GM12878 (cell line): Measurements from ENCODE around the gene OR4E1. TPM values are rescaled to one million over a fixed set of nuclear protein-coding genes. Genes with fewer than 3 reads are reported as not detected.

Experiments
- ATAC-seq: fragments of 200-7000 bp; cut with Tn5 transposase; 3 replicates; pipeline ENCODE4 v1.9.1; 2020; ENCODE audit warnings: mild to moderate bottlenecking, moderate library complexity
- BruUV-seq: library from RNA; stranded (reverse); fragments of 400-500 nt; replicated peaks from 2 replicates; lab custom pipeline; 2021; lab: Mats Ljungman, UMichigan
- CTCF ChIA-PET: fragments of 300-600 bp; sonication (Branson Sonifier 250); formaldehyde crosslinking; extraction: SDS; loops from one replicate; lab custom pipeline; 2021; ENCODE audit warnings: inconsistent platforms; lab: Yijun Ruan, JAX
- POLR2A ChIA-PET: fragments of 350-600 bp; formaldehyde crosslinking; extraction: SDS; loops from one replicate; lab custom pipeline; 2021; ENCODE audit warnings: inconsistent platforms; lab: Charles Lee
- RAD21 ChIA-PET: fragments of 300-600 bp; sonication (Branson Sonifier 250); formaldehyde crosslinking; loops from one replicate; lab custom pipeline; 2023; ENCODE audit warnings: antibody characterized with exemption; ENCODE audit not compliant: unreplicated experiment; lab: Charles Lee
- SMC1A ChIA-PET: fragments of 300-600 bp; sonication (Branson Sonifier 250); formaldehyde crosslinking; loops from one replicate; lab custom pipeline; 2023; ENCODE audit not compliant: unreplicated experiment, uncharacterized antibody; lab: Charles Lee
- DNase-seq: peaks from one replicate; pipeline ENCODE4 v3.0.0-alpha.2; 2011; ENCODE audit warnings: low read depth, low spot score
- FAIRE-seq: peaks from 3 replicates; lab custom pipeline; 2011; peaks lifted over from hg19 to GRCh38; lab: Jason Lieb, UNC
- H2AFZ ChIP-seq: 2 replicates; pipeline ENCODE4 v1.6.0; 2011; ENCODE audit warnings: low read depth, low read length, control low read depth; ENCODE audit not compliant: control insufficient read depth
- H3K27ac ChIP-seq: 2 replicates; pipeline ENCODE4 v1.5.1; 2011; ENCODE audit warnings: control low read depth; ENCODE audit not compliant: control insufficient read depth, insufficient read depth
- H3K27me3 ChIP-seq, 2 experiments: replicated peaks in 1 of 2; 2 replicates each; pipeline versions ENCODE4 v1.6.0 to v1.6.1; 2011; ENCODE audit warnings: low read length in 1 of 2; ENCODE audit not compliant: control insufficient read depth in 2 of 2, insufficient read depth in 2 of 2
- H3K36me3 ChIP-seq, 2 experiments: 2 replicates each; pipeline ENCODE4 v1.5.1; 2011; ENCODE audit warnings: low read length in 1 of 2; ENCODE audit not compliant: control insufficient read depth in 2 of 2, insufficient read depth in 2 of 2
- H3K4me1 ChIP-seq: 2 replicates; pipeline ENCODE4 v1.6.1; 2011; ENCODE audit warnings: mild to moderate bottlenecking, low read length, moderate library complexity, mixed read lengths; ENCODE audit not compliant: control insufficient read depth, insufficient read depth
- H3K4me2 ChIP-seq: 2 replicates; pipeline ENCODE4 v1.6.0; 2011; ENCODE audit warnings: control low read depth; ENCODE audit not compliant: control insufficient read depth, insufficient read depth
- H3K4me3 ChIP-seq: fragments of 200-600 bp; sonication (generic); 2 replicates; pipeline ENCODE4 v1.5.1; 2016
- H3K79me2 ChIP-seq: 2 replicates; pipeline ENCODE4 v1.6.0; 2011; ENCODE audit warnings: low read length; ENCODE audit not compliant: control insufficient read depth, insufficient read depth
- H3K9ac ChIP-seq: 2 replicates; pipeline ENCODE4 v1.8.0; 2011; ENCODE audit warnings: low read length, control low read depth, mixed read lengths; ENCODE audit not compliant: control insufficient read depth, insufficient read depth
- H3K9me3 ChIP-seq: replicated peaks from 3 replicates; pipeline ENCODE4 v1.5.1; 2011; ENCODE audit warnings: mild to moderate bottlenecking, low read length; ENCODE audit not compliant: control insufficient read depth, insufficient read depth
- H4K20me1 ChIP-seq: 2 replicates; pipeline ENCODE4 v1.6.0; 2011; ENCODE audit not compliant: control insufficient read depth, insufficient read depth
- BHLHE40 ChIP-seq, 2 experiments: fragments of 450-650 bp in 1 of 2; IDR thresholded peaks; 2 replicates each; pipeline ENCODE4 v1.6.1; 2011 to 2017; ENCODE audit warnings: low read depth in 2 of 2, borderline replicate concordance in 1 of 2, improper control_type of control experiment in 1 of 2, low read length in 1 of 2, mild to moderate bottlenecking in 1 of 2
- CBX3 ChIP-seq: fragments of 200-600 bp; sonication (generic); IDR thresholded peaks from 2 replicates; pipeline ENCODE4 v1.6.1; 2016; ENCODE audit warnings: low read depth, borderline replicate concordance
- MEF2A ChIP-seq: IDR thresholded peaks from 2 replicates; pipeline ENCODE4 v1.6.1; 2011; ENCODE audit warnings: low read depth, mild to moderate bottlenecking, low read length, moderate library complexity; ENCODE audit not compliant: insufficient read depth
- MTA2 ChIP-seq: fragments of 450-650 bp; IDR thresholded peaks from 2 replicates; pipeline ENCODE4 v1.6.1; 2016; ENCODE audit warnings: low read depth, mild to moderate bottlenecking, moderate library complexity
- NR2F1 ChIP-seq: fragments of 450-650 bp; conservative IDR thresholded peaks from 2 replicates; pipeline ENCODE4 v1.6.1; 2017; ENCODE audit warnings: mild to moderate bottlenecking
- RBBP5 ChIP-seq: fragments of 200-600 bp; sonication (generic); conservative IDR thresholded peaks from 2 replicates; pipeline ENCODE4 v1.6.1; 2016
- SKIL ChIP-seq: fragments of 450-650 bp; IDR thresholded peaks from 2 replicates; pipeline ENCODE4 v1.6.1; 2017; ENCODE audit warnings: mild to moderate bottlenecking, low read depth, inconsistent platforms; ENCODE audit not compliant: poor library complexity, severe bottlenecking
- SMAD1 ChIP-seq: fragments of 450-650 bp; IDR thresholded peaks from 2 replicates; pipeline ENCODE4 v1.6.1; 2018; ENCODE audit warnings: mild to moderate bottlenecking, low read depth; ENCODE audit not compliant: partially characterized antibody
- ZNF217 ChIP-seq: fragments of 450-650 bp; IDR thresholded peaks from 2 replicates; pipeline ENCODE4 v1.6.1; 2017; ENCODE audit warnings: antibody characterized with exemption, mild to moderate bottlenecking
- ZNF274 ChIP-seq: IDR thresholded peaks from one replicate; pipeline ENCODE4 v1.8.0; 2011; ENCODE audit not compliant: insufficient read length, insufficient read depth
- WGBS: methylation state at CpG from one replicate; pipeline ENCODE4 v1.1.6; 2016; ENCODE audit warnings: low lambda C conversion rate; ENCODE audit not compliant: insufficient replicate concordance, insufficient coverage; ENCODE audit errors: missing lambda C conversion rate; 5-methylcytosine and 5-hydroxymethylcytosine counted together
- in situ Hi-C: fragments of 300-500 bp; cut with MboI; formaldehyde crosslinking; loops from 9 replicates; pipeline ENCODE4 v1.14.3; 2018; ENCODE audit warnings: mixed read lengths
- intact Hi-C: fragments of 100-400 bp; cut with micrococcal nuclease; formaldehyde crosslinking; loops from one replicate; pipeline ENCODE4 v1.14.2; 2022; ENCODE audit not compliant: unreplicated experiment
- polyA plus RNA-seq, 11 experiments: library from polyadenylated mRNA; depleted of rRNA in 4 of 11; unstranded in 6 of 11; stranded (reverse) in 5 of 11; fragments of >200 nt; fragmentation: Nextera tagmentation in 4 of 11; fragmentation: Illumina TruSeq in 1 of 11; extraction: Ambion mirVana in 4 of 11; extraction: Trizol in 1 of 11; gene quantifications; 1 replicate in 1 of 11; 2 replicates in 10 of 11; pipeline versions ENCODE4 v1.2.1 to v1.2.3, GENCODE V29; 2011 to 2016; ENCODE audit warnings: inconsistent platforms in 2 of 11, missing spikeins in 2 of 11, low read depth in 1 of 11
- total RNA-seq, 4 experiments: library from RNA; depleted of rRNA in 3 of 4; stranded (reverse); fragments of >200 nt in 3 of 4; fragmentation: Illumina TruSeq in 1 of 4; extraction: Trizol in 1 of 4; gene quantifications; 2 replicates each; pipeline versions ENCODE4 v1.2.1 to v1.2.3, GENCODE V29; 2013 to 2021

OR4E1 gene
- total and polyA plus RNA-seq, 10 of the 15 experiments (the other 5 are each of a cell fraction or from before 2014, with no cell fraction given) = not detected

- TF ChIP-seq SKIL = no peak
- no peak for TF ChIP-seq MTA2
- TF ChIP-seq BHLHE40 (IDR thresholded peaks at IDR 0.05; ENCODE audit: borderline replicate concordance in 1 of 2, low read depth in 2 of 2, low read length in 1 of 2) = no peak
- TF ChIP-seq NR2F1 = no peak
- no peak for TF ChIP-seq ZNF274
- no peak for TF ChIP-seq MEF2A
- TF ChIP-seq CBX3 = no peak
- TF ChIP-seq SMAD1 = no peak
Observed at GRCh38 chr14:21704338-21704737, 30.7 kb upstream of the OR4E1 start (continued).

- intact Hi-C loops = no loop called here
- no peak overlapping the region for H3K4me2 ChIP-seq
- H2AFZ ChIP-seq = no peak overlapping the region
- no peaks in the 10 kb centered on the region for H3K4me1 ChIP-seq
- no peaks in the 10 kb centered on the region for H3K36me3 ChIP-seq
- POLR2A ChIA-PET = no interaction called here
- in situ Hi-C loops = no loop called here
- no peaks in the 10 kb centered on the region for H3K79me2 ChIP-seq
- no peaks in the 10 kb centered on the region for H3K9me3 ChIP-seq
- no peak overlapping the region for H3K9ac ChIP-seq
- DNase-seq (no peak), ATAC-seq (peak; percentile 48), FAIRE-seq (no peak)
- WGBS = 0% methylated on average over 2 of the region's 2 CpGs
- no TSS peak for BruUV-seq
- H4K20me1 ChIP-seq = no peaks in the 10 kb centered on the region
- SMC1A ChIA-PET = no interaction called here
- H3K27me3 ChIP-seq = no peaks in the 10 kb centered on the region
- RAD21 ChIA-PET = no interaction called here
- H3K4me3 ChIP-seq = no peak overlapping the region
- CTCF ChIA-PET = no interaction called here
- no peak overlapping the region for H3K27ac ChIP-seq
- TF ChIP-seq ZNF217 (0 out of 2 replicates have a peak, but pooled peaks have one; percentile 31), RBBP5 (no peak), MTA2 (peak; percentile 76; the same call in 1 of the 2 replicates)
Observed at GRCh38 chr14:21703357-21704326, 30.0 kb upstream of the OR4E1 start.
